Stromal cell of bone marrow (primary cell): Measurements from ENCODE around the gene PAK1.
"Not testable (repeated sequence)": the region's sequence is repeated elsewhere in the genome, so short reads cannot be mapped to it uniquely, and the experiment has no call there.

Experiments
- DNase-seq: peaks from one replicate; pipeline ENCODE4 v3.0.0-alpha.2; 2012; ENCODE audit warnings: low read depth

PAK1 gene

DNA sequence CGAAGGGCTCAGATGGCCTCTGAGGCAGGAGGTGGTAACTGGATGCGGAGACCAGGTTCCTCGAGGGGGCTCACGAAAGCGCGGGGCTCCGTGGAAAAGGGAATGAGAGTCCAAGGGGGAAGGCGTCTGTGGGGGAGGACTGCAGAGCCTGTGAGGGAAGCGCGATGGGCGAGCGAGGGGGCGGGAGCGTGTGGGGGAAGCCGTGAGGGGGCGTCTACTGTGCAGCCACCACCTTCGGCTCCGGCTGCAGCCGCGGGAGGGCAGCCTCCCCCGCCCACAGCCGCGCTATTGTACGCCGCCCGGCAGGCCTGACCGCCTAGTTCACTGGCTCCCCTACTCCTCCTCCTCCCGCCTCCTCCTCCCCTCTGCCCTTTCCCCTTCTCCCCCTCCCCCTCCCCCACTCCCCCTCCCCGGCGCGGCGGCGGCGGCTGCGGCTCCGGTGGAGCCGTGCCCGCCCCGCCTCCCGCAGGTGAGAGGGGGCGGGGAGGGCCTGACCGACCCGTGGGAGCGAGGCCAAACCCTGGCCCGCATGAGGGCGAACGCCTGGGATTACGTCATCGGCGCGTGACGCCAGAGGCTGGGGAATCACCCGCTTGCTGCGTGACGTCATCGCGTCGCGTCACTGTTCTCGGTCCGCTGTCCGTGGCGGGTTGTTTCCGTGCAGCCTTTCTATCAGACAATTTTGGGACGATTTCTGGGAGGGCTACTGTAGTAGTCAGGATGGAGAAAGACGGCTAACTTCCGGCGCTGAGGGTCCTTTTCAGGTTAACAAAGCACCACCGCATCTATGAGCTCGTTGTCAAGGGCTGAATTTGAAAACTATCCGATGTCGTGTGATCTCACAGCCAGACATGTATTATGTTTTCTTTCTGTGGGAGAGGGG lies at the start of gene PAK1:
Gene PAK1, minus strand, starts transcription at position 294 of the 883 bp plus-strand sequence. CDS start 81,574 bp downstream, outside the sequence.
- DNase-seq = peak; percentile 67

- DNase-seq = no peak
Observed at GRCh38 chr11:77522215-77522614, 48.3 kb upstream of the PAK1 start.

- DNase-seq = no peak
Observed at GRCh38 chr11:77519847-77520246, 46.0 kb upstream of the PAK1 start.

- DNase-seq = no peak
Observed at GRCh38 chr11:77518471-77518870, 44.6 kb upstream of the PAK1 start.

DNA sequence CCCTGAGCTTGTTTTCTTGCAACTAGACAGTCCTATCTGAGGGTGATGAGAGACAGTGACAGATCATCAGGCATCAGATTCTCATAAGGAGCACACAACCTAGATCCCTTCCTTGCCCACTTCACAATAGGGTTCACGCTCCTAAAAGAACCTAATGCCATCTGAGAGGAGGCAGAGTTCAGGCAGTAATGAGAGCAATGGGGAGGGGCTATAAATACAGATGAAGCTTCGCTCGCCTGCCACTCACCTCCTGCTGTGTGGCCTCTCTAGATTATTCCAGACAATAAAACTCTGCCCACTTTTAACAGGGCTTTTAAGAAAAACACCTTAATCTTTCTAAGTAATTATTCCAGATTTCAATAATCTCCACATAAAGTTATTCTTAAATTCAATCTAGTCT lies 43.9 kb upstream of the PAK1 start:
- no peak for DNase-seq

GRCh38 chr11:77517226-77517625 lies 43.3 kb upstream of the PAK1 start:
- peak; percentile 25 for DNase-seq

DNA sequence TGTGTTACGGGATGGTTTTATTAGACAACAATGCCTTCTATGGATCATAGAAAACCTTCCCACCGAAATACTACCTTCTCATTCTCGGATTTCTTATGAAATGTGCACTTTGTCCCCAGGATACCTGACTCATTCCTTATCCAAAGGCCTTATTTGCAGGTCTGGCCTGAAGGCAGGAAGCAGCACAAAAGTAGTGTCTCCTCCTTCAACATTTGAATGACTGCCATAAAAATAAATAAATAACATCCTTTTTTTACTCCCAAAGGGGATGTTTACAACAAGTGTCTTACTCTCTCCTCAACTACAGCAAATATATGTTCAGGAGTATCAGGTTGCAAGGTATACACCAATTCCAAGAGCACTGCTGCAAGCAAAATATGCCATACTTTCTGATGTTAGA lies 41.6 kb upstream of the PAK1 start:
- DNase-seq = no peak

GRCh38 chr11:77515063-77515462 lies 41.2 kb upstream of the PAK1 start:
- DNase-seq = no peak

GRCh38 chr11:77512092-77512491 lies 38.2 kb upstream of the PAK1 start:
- DNase-seq = no peak

DNA sequence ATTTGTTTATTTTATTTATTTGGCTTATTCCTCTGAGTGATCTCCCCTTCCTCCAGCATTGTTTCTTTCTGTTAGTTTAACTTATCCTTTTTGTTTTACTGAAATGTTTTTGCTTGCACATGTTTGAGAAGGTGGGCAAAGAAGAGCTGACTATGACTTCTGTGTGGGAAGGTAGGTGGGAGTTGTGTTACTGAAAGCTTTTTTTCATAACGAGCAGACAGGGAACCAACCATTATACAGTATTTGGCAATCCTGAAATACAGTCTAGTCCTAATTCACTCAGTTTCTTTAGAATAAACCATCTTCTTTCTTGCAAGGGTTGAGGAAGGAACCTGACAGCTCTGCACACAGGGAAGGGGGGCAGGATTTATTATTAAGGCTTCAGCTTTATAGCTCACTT lies 37.0 kb upstream of the PAK1 start:
- DNase-seq = no peak

DNA sequence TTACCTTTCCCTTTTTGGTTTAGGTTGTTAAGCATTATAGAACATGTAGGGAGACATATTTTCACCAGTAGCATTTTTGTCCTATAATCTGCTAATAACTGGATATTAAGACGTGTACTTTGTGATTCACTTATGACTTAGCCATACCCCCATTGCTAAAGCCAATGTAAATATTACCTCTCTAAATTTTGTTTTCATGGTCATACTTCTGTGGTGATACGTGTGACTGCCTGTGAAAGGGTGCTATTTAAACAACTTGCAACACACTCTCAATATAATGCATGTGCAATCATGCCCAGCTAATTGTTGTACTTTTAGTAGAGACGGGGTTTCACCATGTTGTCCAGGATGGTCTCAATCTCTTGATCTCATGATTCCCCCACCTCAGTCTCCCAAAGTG lies 36.2 kb upstream of the PAK1 start:
- no peak for DNase-seq

DNA sequence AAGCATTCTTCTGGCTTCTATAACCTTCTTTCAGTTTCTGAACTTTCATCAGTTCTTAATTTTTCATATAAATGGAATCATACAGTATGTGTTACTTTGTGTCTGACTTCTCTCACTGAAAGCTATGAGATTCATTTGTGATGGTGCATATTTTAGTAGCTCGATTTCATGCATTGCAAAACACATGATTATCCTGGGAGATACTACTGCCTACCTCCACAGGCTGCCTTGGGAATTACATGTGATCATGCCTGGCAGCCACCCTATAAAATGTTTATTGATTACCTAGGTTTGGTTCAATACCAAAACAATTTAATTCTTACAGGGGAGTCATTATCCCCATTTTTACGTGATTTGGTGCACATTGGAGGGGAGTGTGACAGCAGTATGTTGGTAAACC lies 34.1 kb upstream of the PAK1 start:
- DNase-seq = no peak

DNA sequence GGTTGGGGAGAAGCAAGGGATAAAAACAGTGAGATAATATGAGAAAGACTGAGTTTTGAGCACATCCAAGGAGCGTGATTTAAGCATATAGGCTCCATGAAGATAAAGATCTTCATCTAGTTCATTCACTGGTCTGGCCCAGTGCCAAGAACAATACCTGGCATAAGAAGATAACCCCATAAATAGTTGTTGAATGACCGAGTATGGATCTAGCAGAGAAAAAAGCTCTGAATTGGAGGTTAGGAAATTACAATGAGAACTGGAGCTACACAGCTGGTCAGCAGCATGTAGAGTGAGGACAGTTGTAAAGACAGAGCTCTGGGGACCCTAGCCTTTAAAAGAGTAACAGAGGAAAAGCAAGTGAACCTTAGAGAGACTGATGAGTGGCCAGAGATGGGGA lies 33.0 kb upstream of the PAK1 start:
- no peak for DNase-seq

DNA sequence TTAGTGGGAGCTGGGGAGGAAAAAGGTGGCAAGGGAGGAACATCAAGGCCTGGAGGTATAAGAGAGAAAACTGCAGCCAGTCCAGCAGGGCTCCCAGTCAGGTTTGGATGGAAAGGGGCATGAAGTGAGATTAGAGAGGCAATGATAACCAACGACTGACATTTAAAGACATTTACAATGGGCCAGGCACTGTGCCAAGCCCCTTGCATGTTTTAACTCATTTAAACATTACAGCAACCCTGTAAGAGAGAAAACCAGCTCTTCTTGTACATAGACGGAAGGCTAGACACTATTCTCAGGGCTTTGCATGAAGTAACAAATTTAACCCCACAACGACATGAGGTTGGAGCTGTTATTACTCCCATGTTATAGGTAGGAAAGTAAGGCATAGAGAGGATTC lies 32.1 kb upstream of the PAK1 start:
- no peak for DNase-seq

GRCh38 chr11:77503006-77503405 lies 29.1 kb upstream of the PAK1 start:
- peak; percentile 21 for DNase-seq

- no peak for DNase-seq
Observed at GRCh38 chr11:77502346-77502905, 28.5 kb upstream of the PAK1 start.

DNA sequence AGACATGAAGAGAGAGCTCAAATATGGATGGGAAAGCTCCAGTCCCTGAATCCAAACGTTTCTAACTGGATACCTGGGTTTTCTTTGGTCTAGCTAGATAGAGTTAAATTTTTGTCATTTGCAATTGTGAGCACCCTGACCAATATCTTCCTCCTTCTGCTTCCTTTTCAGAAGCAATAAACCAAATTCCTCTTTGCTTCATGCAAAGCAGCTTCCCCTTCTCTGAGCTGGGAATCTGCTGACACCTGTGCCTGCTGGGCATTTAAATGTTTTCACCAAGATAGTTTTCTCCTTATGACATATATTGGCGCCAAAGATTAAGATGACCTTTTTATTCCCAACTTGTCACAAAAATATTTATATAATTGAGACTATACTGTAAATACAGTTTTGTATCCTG lies 27.9 kb upstream of the PAK1 start:
- no peak for DNase-seq

DNA sequence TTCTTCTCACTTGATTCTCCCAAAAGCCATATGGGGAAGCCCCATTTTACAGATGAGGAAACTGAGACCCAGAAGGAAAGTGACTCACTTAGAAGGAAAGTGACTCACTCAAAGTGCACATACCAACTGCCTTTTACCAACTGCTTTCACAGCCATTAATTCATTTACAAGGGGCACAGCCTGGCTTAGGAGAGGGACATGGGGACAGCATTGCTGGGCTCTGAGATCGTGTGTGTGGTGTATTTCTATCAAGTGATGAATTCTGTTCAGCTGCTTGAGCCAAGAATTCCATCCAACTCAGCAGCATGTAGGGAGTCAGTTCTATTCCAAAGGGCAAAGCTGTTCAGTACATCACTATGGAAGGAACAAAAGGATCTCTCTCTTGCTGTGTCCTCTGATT lies 23.5 kb upstream of the PAK1 start:
- no peak for DNase-seq

DNA sequence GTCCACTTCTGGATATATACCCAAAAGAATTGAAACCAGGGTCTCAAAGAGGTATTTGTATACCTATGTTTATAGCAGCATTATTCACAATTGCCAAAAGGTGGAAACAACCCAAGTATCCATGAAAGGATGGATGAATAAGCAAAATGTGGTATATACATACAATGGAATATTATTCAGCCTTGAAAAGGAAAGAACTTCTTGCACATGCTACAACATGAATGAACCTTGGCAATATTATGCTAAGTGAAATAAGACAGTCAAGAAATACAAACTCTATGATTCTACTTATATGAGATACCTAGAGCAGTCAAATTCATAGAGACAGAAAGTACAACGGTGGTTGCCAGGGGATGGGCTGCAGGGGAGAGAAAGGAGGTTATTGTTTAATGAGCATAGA lies 21.6 kb upstream of the PAK1 start:
- no peak for DNase-seq

DNA sequence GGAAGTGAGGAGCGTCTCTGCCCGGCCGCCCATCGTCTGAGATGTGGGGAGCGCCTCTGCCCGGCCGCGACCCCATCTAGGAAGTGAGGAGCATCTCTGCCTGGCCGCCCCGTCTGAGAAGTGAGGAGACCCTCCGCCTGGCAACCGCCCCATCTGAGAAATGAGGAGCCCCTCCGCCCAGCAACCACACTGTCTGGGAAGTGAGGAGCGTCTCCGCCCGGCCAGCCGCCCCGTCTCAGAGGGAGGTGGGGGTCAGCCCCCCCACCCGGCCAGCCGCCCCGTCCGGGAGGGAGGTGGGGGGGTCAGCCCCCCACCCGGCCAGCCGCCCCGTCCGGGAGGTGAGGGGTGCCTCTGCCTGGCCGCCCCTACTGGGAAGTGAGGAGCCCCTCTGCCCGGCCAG lies 16.1 kb upstream of the PAK1 start:
- not testable (repeated sequence) for DNase-seq

DNA sequence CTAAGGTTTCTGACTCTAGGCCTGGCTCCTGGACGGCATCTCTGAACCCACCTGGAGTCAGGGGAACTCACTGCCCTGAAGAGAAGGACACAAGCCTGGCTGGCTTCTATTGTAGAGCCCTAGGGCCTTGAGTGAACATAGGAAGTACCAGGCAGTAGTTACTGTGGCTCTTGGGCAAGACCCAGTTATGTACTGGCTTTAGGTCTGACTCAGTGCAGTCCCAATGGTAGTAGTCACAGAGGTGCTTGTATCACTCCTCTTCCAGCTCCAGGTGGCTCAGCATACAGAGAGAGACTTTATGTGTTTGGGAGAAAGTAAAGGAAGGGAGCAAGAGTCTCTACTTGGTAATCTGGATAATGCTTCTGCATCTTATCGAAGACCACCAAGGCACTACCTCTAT lies 13.9 kb upstream of the PAK1 start:
- DNase-seq = no peak

DNA sequence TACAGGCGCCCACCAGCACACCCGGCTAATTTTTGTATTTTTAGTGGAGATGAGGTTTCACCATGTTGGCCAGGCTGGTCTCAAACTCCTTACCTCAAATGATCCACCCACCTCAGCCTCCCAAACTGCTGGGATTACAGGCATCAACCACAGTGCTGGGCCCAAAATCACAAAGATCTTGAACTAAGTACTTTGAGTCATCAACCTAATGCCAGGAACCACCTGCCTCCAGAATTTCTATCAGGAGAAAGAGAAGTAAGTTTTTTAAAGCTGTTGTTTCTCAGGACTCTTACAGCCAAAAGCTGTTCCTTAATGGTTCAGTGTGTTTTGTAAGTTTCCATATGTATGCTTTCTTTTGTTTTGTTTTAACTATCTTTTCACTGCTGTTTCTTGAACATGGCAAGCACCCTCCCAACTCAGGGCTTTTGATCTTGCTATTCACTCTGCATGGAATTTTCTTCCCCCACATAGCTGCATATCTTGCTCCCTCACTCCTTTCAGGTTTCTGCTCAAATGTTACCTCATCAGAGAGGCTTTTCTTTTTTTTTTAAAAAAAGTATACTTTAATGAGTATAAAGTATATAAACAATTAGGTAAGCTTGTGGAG lies 6.0 kb upstream of the PAK1 start:
- DNase-seq = no peak

DNA sequence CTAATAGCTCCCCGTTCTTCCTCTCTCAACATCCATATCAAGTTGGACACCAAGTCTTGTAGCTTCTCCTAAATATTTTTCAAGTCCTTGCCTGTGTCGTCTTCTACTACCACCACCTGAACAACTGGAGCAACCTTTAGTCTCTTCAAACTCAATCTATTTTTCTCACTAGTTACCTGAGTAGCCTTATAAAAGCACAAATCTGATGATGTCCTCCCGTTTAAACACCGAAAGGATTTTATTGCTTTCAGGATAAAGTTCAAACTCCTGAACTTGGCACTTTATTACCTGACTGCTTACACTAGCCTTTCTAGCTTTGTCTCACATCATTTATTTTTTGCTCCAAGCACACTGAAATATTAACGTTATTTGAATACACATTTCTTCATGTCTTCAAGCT lies 1.3 kb upstream of the PAK1 start:
- DNase-seq = no peak

DNA sequence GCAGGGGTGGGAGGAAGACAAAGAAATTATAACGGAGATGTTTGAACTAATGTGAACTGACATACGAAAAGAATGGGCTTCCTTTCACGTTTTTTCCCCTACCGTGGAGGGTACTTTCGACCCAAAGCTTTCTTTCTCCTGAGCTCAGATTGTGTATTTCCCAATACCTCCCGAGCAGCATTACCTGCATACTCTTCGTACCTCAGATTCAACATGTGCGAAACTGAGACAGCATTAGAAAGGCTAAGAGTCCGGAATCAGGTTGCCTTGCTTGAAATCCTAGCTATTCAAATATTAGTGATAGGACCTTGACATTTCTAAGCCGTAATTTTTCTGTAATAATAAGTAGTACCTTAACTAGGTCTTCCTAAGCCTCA lies 778 bp upstream of the PAK1 start:
- DNase-seq = no peak
